Adrenal gland (tissue), 5 donors: ENCODE measurements around the gene NPRL2.

Experiments used
- CTCF ChIP-seq, 6 experiments: fragments of 450-650 bp in 4 of 6; fragments of 200-600 bp in 2 of 6; sonication (generic) in 1 of 6; IDR thresholded peaks; 1 replicate in 5 of 6; 2 replicates in 1 of 6; pipeline versions ENCODE4 v1.5.1 to v1.8.0; 2016 to 2021; ENCODE audit warnings: antibody characterized with exemption in 6 of 6, mild to moderate bottlenecking in 2 of 6, moderate library complexity in 1 of 6
- POLR2A ChIP-seq, 2 donors: fragments of 450-650 bp; IDR thresholded peaks; one replicate each; pipeline ENCODE4 v1.6.1; 2017; ENCODE audit warnings: antibody characterized with exemption in 2 of 2, mild to moderate bottlenecking in 2 of 2, moderate library complexity in 1 of 2
- donor health status: DM: no; HTN: no; CAD: no.

DNA sequence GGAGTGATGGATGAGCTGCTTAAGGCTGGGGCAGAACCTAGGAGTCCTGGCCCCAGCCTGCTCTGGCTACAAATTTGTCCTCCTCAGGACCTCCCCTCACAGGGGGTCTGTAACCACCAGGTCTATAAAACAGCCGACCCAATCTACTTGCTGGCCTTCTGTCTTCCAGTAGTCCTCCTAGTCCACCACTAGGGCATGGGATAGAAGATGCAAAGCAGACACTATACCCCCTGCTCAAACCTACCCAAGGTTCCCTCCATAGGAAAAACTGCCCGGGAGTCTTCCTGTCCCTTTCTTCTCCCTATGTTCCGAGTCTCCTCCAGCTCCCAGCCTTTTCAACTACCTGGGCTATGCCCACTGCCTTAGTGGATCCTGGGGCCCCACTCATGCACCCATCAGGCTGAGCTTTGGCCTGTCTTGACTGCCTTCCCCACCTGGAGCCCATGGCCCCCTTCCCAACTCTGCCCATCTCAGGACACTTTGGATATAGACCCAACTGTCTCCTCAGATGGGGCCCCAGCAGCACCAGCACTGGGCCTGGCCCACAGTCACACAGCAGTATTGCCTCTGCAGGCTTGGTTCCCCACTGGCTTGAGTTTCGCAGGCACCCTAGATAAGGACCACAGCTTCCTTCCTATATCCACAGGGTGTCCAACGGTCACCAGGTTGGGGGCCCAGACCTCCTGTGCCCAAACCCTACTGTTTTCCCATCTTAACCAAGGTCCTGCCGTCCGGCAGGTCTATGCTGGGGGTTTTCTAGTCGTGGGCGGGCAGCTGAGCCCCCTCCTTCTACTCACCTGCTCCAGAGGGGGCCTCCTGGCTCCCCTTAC lies 52.5 kb downstream of the NPRL2 start:
- TF ChIP-seq CTCF (IDR thresholded peaks at IDR 0.05): peak in 1 of 6 experiments; percentile 23
- TF ChIP-seq POLR2A (IDR thresholded peaks at IDR 0.05): no peak
